Measurements from ENCODE around the gene FXYD7. TPM values are rescaled to one million over a fixed set of nuclear protein-coding genes. Genes with fewer than 3 reads are reported as not detected.
A peak's percentile ranks its signal among the peaks of the same experiment; 100 is the strongest.

The FXYD7 gene
- total RNA-seq, 1 donor from 2014 or later, result not detected

DNA sequence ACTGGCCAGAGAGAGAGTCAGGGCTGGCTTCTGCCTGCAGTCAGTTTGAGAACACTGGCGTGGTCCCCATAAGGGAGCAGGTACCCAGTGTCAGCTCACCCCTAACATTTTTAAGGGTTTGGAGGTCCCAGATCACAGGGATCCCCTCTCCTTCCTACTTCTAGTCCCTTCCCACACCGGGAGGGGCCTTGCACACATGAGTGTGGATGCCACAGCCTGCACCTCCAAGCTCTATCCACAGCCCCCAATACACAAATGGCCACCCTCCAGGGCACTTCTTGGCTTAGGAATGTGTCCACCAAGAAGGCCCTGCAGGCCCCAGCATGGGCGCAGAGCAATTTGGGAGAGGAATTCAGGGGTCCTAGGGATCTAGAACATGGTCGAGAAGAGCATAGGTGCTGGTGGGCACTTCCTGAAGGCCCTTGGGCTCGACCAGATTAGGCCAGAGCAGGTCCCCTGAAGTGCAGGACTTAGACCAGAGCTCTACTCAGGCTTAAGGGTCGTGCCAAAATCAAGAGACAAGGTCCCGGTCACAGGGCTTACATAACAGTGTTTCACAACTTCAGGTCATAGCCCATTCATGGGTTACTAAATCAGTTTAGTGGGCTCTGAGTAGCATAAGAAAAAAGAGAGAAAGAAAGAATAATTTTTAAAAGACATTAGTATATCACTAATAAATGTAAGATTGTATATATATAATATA is 27.5 kb downstream of the FXYD7 start:
- H3K27ac Mint-ChIP-seq, result no peak overlapping the region
- no peak for DNase-seq (ENCODE audit: low spot score)
- no peak overlapping the region for H3K4me3 Mint-ChIP-seq (ENCODE audit: low read depth)
- intact Hi-C loops (cut with micrococcal nuclease), result no loop called here
- no peaks in the 10 kb centered on the region for H3K27me3 Mint-ChIP-seq (ENCODE audit: low read depth)
- peaks cover 13% of the 10 kb centered on the region for H3K9me3 Mint-ChIP-seq
- H3K36me3 Mint-ChIP-seq (ENCODE audit: low read depth), result peaks cover 78% of the 10 kb centered on the region
- peaks cover 33% of the 10 kb centered on the region for H3K4me1 Mint-ChIP-seq (ENCODE audit: low read depth)

- H3K27ac Mint-ChIP-seq, result peak overlapping the region; percentile 17
- no peak overlapping the region for H3K4me3 Mint-ChIP-seq (ENCODE audit: low read depth)
- peaks cover 29% of the 10 kb centered on the region for H3K4me1 Mint-ChIP-seq (ENCODE audit: low read depth)
- no peaks in the 10 kb centered on the region for H3K27me3 Mint-ChIP-seq (ENCODE audit: low read depth)
- no peak for DNase-seq (ENCODE audit: low spot score)
- peaks cover 1% of the 10 kb centered on the region for H3K9me3 Mint-ChIP-seq
- peaks cover 66% of the 10 kb centered on the region for H3K36me3 Mint-ChIP-seq (ENCODE audit: low read depth)
- intact Hi-C loops (cut with micrococcal nuclease), result no loop called here
Observed at GRCh38 chr19:35171730-35172129, 28.7 kb downstream of the FXYD7 start.

- Mint-ChIP-seq H3K4me1 (ENCODE audit: low read depth) (peaks cover 20% of the 10 kb centered on the region), H3K27ac (no peak overlapping the region), H3K27me3 (ENCODE audit: low read depth) (no peaks in the 10 kb centered on the region), H3K36me3 (ENCODE audit: low read depth) (peaks cover 46% of the 10 kb centered on the region), H3K9me3 (peaks cover 7% of the 10 kb centered on the region), H3K4me3 (ENCODE audit: low read depth) (no peak overlapping the region)
- DNase-seq (ENCODE audit: low spot score), result no peak
- intact Hi-C loops (cut with micrococcal nuclease), result no loop called here
Observed at GRCh38 chr19:35174226-35174625, 31.2 kb downstream of the FXYD7 start.

DNA sequence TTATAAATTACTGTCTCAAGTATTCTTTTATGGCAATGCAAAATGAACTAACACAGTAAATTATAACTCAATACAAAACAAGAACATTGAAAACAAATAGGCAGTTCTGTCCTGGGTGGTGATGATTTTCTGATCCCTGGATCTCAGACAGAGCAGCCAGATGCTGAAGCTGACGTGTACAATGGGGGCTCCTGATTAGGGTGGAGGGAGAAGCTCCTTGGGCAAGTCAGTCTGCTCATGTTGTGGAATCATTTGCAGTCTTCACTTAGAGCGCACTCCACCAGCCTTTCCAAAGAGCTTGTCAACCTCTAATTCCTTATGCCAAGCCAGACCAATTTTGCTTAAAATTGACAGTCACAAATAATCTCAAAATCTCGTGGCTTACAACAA is 33.1 kb downstream of the FXYD7 start:
- H3K36me3 Mint-ChIP-seq (ENCODE audit: low read depth), result peaks cover 28% of the 10 kb centered on the region
- intact Hi-C loops (cut with micrococcal nuclease), result no loop called here
- H3K9me3 Mint-ChIP-seq, result peaks cover 7% of the 10 kb centered on the region
- no peaks in the 10 kb centered on the region for H3K27me3 Mint-ChIP-seq (ENCODE audit: low read depth)
- DNase-seq (ENCODE audit: low spot score), result no peak
- H3K4me1 Mint-ChIP-seq (ENCODE audit: low read depth), result peaks cover 19% of the 10 kb centered on the region
- H3K27ac Mint-ChIP-seq, result no peak overlapping the region
- H3K4me3 Mint-ChIP-seq (ENCODE audit: low read depth), result no peak overlapping the region

DNA sequence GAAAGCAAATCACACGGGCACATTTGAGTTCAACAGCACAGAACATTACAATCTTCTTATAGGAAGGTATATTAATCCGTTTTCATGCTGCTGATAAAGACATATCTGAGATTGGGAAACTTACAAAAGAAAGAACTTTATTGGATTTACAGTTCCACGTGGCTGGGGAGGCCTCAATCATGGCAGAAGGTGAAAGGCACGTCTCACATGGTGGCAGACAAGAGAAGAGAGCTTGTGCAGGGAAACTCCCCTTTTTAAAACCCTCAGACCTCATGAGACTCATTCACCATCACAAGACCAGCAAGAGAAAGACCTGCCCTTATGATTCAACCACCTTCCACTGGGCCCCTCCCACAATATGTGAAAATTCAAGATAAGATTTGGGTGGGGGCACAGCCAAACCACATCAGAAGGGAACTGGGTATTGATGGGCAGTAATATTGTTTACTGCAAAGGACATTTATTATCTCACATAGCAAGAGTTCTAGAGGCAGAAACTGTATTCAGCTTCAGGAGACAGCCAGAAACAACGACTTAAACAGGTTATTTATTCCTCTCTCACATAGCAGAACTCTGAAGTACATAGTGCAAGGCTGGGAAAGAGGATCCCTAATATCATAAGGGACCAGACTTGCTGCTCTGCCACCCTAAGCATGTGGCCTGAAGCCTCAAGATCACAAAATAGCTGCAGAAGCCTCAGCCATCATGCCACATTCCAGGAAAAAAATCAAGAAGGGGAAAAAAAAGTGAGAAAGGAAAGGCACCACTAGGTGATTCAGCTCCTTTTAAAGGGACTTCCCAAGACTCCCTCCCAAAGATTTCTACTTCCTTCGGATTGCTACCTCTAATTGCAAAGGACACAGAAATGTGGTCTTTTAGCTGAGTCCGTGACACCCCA is 34.6 kb downstream of the FXYD7 start:
- H3K4me3 Mint-ChIP-seq (ENCODE audit: low read depth), result no peak overlapping the region
- H3K4me1 Mint-ChIP-seq (ENCODE audit: low read depth), result peaks cover 15% of the 10 kb centered on the region
- intact Hi-C loops (cut with micrococcal nuclease), result no loop called here
- H3K27ac Mint-ChIP-seq, result no peak overlapping the region
- H3K36me3 Mint-ChIP-seq (ENCODE audit: low read depth), result peaks cover 14% of the 10 kb centered on the region
- H3K9me3 Mint-ChIP-seq, result peaks cover 7% of the 10 kb centered on the region
- no peak for DNase-seq (ENCODE audit: low spot score)
- H3K27me3 Mint-ChIP-seq (ENCODE audit: low read depth), result no peaks in the 10 kb centered on the region

- Mint-ChIP-seq H3K36me3 (ENCODE audit: low read depth) (peaks cover 7% of the 10 kb centered on the region), H3K27me3 (ENCODE audit: low read depth) (no peaks in the 10 kb centered on the region), H3K4me1 (ENCODE audit: low read depth) (peaks cover 15% of the 10 kb centered on the region), H3K27ac (no peak overlapping the region), H3K9me3 (peaks cover 7% of the 10 kb centered on the region), H3K4me3 (ENCODE audit: low read depth) (no peak overlapping the region)
- DNase-seq (ENCODE audit: low spot score), result no peak
- intact Hi-C loops (cut with micrococcal nuclease), result no loop called here
Observed at GRCh38 chr19:35178701-35179100, 35.6 kb downstream of the FXYD7 start.

- Mint-ChIP-seq H3K27ac (no peak overlapping the region), H3K27me3 (ENCODE audit: low read depth) (no peaks in the 10 kb centered on the region), H3K36me3 (ENCODE audit: low read depth) (peaks cover 4% of the 10 kb centered on the region), H3K4me1 (ENCODE audit: low read depth) (peaks cover 17% of the 10 kb centered on the region), H3K9me3 (peaks cover 7% of the 10 kb centered on the region), H3K4me3 (ENCODE audit: low read depth) (no peak overlapping the region)
- no peak for DNase-seq (ENCODE audit: low spot score)
- intact Hi-C loops (cut with micrococcal nuclease), result no loop called here
Observed at GRCh38 chr19:35179830-35180229, 36.8 kb downstream of the FXYD7 start.

DNA sequence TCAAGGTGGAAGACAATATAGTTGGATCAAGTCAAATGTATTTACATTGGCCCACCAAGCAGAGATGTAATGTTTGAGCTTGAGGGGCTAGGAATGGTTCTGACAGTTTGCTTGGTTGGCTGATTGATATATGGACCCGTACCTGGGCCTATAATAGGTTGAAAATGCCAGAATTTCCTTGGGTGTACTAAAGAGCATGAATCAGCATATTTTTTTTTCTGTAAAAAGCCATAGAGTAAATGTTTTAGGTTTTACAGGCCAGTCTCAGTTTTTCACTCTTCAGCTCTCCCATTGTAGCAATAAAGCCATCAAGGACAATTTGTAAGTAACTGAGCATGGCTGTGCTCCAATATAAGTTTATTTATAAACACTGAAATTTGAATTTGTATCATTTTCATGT is 38.3 kb downstream of the FXYD7 start:
- no peak for DNase-seq (ENCODE audit: low spot score)
- H3K4me1 Mint-ChIP-seq (ENCODE audit: low read depth), result peaks cover 15% of the 10 kb centered on the region
- H3K27me3 Mint-ChIP-seq (ENCODE audit: low read depth), result no peaks in the 10 kb centered on the region
- H3K27ac Mint-ChIP-seq, result no peak overlapping the region
- H3K36me3 Mint-ChIP-seq (ENCODE audit: low read depth), result peaks cover 4% of the 10 kb centered on the region
- no peak overlapping the region for H3K4me3 Mint-ChIP-seq (ENCODE audit: low read depth)
- intact Hi-C loops (cut with micrococcal nuclease), result no loop called here
- H3K9me3 Mint-ChIP-seq, result peaks cover 7% of the 10 kb centered on the region

DNA sequence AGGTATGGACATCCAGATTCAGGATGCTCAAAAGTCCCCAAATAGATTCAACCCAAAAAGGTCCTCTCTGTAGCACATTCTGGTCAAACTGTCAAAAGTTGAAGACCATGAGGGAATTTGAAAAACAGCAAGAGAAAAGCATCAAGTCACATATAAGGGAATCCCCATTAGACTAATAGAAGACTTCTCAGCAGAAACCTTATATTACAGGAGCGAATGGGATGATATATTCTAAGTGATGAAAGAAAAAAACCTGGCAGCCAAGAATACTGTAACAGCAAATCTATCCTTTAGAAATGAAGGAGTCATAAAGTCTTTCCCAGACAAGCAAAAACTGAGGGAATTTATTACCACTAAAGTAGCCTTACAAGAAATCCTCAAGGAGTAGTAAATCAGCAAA is 41.2 kb downstream of the FXYD7 start:
- H3K27ac Mint-ChIP-seq, result no peak overlapping the region
- no peak for DNase-seq (ENCODE audit: low spot score)
- no peaks in the 10 kb centered on the region for H3K36me3 Mint-ChIP-seq (ENCODE audit: low read depth)
- H3K4me3 Mint-ChIP-seq (ENCODE audit: low read depth), result no peak overlapping the region
- peaks cover 4% of the 10 kb centered on the region for H3K27me3 Mint-ChIP-seq (ENCODE audit: low read depth)
- intact Hi-C loops (cut with micrococcal nuclease), result loop anchor here (1.0 kb wide), 1 partner anchor 22 kb away; no protein-coding TSS in a partner anchor
- peaks cover 4% of the 10 kb centered on the region for H3K9me3 Mint-ChIP-seq
- H3K4me1 Mint-ChIP-seq (ENCODE audit: low read depth), result peaks cover 9% of the 10 kb centered on the region

DNA sequence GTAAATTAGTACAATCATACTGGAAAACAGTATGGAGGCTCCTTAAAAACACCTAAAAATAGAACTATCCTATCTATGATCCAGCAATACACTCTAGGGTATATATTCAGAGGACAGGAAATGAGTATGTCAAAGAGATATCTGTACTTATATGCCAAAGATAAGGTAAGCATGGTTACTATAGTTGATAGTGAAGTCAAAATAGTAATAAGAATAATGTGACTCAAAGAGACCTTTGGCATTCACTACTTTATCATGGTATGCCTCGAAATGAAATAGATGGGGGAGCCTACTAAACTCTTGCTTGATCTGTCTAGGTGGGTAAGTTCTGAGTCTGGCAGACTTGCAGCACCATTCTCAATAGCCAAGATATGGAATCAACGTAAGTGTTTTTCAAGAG is 41.8 kb downstream of the FXYD7 start:
- Mint-ChIP-seq H3K4me1 (ENCODE audit: low read depth) (peaks cover 6% of the 10 kb centered on the region), H3K4me3 (ENCODE audit: low read depth) (no peak overlapping the region), H3K27ac (no peak overlapping the region), H3K36me3 (ENCODE audit: low read depth) (no peaks in the 10 kb centered on the region), H3K27me3 (ENCODE audit: low read depth) (peaks cover 8% of the 10 kb centered on the region), H3K9me3 (peaks cover 4% of the 10 kb centered on the region)
- no peak for DNase-seq (ENCODE audit: low spot score)
- intact Hi-C loops (cut with micrococcal nuclease), result loop anchor here (1.0 kb wide), 1 partner anchor 21 kb away; no protein-coding TSS in a partner anchor

- intact Hi-C loops (cut with micrococcal nuclease), result no loop called here
- Mint-ChIP-seq H3K27me3 (ENCODE audit: low read depth) (peaks cover 20% of the 10 kb centered on the region), H3K36me3 (ENCODE audit: low read depth) (no peaks in the 10 kb centered on the region), H3K9me3 (peaks cover 8% of the 10 kb centered on the region), H3K4me3 (ENCODE audit: low read depth) (no peak overlapping the region), H3K4me1 (ENCODE audit: low read depth) (peaks cover 9% of the 10 kb centered on the region), H3K27ac (no peak overlapping the region)
- DNase-seq (ENCODE audit: low spot score), result no peak
Observed at GRCh38 chr19:35194012-35194984, 51.2 kb downstream of the FXYD7 start.

DNA sequence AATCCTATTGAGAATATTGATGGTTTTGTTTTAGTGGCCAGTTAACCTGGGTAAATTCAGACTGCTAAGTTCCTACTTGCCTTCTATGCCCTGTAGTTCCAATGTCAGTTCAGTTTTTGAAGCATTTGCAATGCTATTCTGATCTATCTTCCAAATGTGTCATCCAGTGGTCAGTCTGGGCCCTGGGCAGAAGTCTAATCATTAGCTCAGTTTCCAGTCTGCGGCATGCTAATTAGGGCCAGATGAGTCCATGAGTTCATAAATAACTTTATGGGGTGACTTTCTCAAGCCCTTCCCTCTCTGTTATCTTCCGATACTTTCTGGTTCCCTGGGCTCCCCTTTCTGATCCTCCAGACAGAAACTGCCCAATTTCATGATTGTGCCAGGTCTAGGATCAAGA is 52.8 kb downstream of the FXYD7 start:
- H3K36me3 Mint-ChIP-seq (ENCODE audit: low read depth), result no peaks in the 10 kb centered on the region
- H3K9me3 Mint-ChIP-seq, result peaks cover 8% of the 10 kb centered on the region
- no peak overlapping the region for H3K4me3 Mint-ChIP-seq (ENCODE audit: low read depth)
- intact Hi-C loops (cut with micrococcal nuclease), result no loop called here
- peaks cover 14% of the 10 kb centered on the region for H3K27me3 Mint-ChIP-seq (ENCODE audit: low read depth)
- H3K27ac Mint-ChIP-seq, result no peak overlapping the region
- H3K4me1 Mint-ChIP-seq (ENCODE audit: low read depth), result peaks cover 7% of the 10 kb centered on the region
- no peak for DNase-seq (ENCODE audit: low spot score)
